ENCODE results near the gene USP3. TPM values are rescaled to one million over a fixed set of nuclear protein-coding genes. Genes with fewer than 3 reads are reported as not detected.
A peak's percentile ranks its signal among the peaks of the same experiment; 100 is the strongest.

USP3 gene
- total RNA-seq, 1 donor from 2014 or later, result 74.5 TPM

GRCh38 chr15:63494408-63494807, 10.0 kb upstream of the USP3 start:
- TF ChIP-seq CTCF (IDR thresholded peaks at IDR 0.05), result no peak
- Histone ChIP-seq H3K36me3 (no peaks in the 10 kb centered on the region), H3K4me3 (no peak overlapping the region), H3K9me3 (no peaks in the 10 kb centered on the region), H3K27me3 (ENCODE audit: low read depth) (no peaks in the 10 kb centered on the region), H3K4me1 (peaks cover 75% of the 10 kb centered on the region), H3K27ac (no peak overlapping the region)
- DNase-seq (no peak), ATAC-seq (no peak)
- intact Hi-C loops (cut with DNase I), result no loop called here

GRCh38 chr15:63495343-63495742, 9.1 kb upstream of the USP3 start:
- Histone ChIP-seq H3K4me1 (peaks cover 85% of the 10 kb centered on the region), H3K27me3 (ENCODE audit: low read depth) (no peaks in the 10 kb centered on the region), H3K4me3 (no peak overlapping the region), H3K9me3 (no peaks in the 10 kb centered on the region), H3K36me3 (no peaks in the 10 kb centered on the region), H3K27ac (no peak overlapping the region)
- no peak for DNase-seq
- no peak for TF ChIP-seq CTCF (IDR thresholded peaks at IDR 0.05)
- intact Hi-C loops (cut with DNase I), result no loop called here
- no peak for ATAC-seq

- H3K4me1 ChIP-seq, result peaks cover 87% of the 10 kb centered on the region
- intact Hi-C loops (cut with DNase I), result no loop called here
- no peaks in the 10 kb centered on the region for H3K9me3 ChIP-seq
- H3K4me3 ChIP-seq, result no peak overlapping the region
- no peak for ATAC-seq
- no peak for DNase-seq
- no peaks in the 10 kb centered on the region for H3K36me3 ChIP-seq
- no peak overlapping the region for H3K27ac ChIP-seq
- H3K27me3 ChIP-seq (ENCODE audit: low read depth), result no peaks in the 10 kb centered on the region
- TF ChIP-seq CTCF (IDR thresholded peaks at IDR 0.05), result no peak
Observed at GRCh38 chr15:63495780-63496488, 8.5 kb upstream of the USP3 start.

GRCh38 chr15:63497642-63498467, 6.5 kb upstream of the USP3 start:
- Histone ChIP-seq H3K4me1 (peaks cover 87% of the 10 kb centered on the region), H3K27ac (peak overlapping the region; percentile 80)

GRCh38 chr15:63499175-63499549, 5.2 kb upstream of the USP3 start:
- no peak for DNase-seq
- Histone ChIP-seq H3K27me3 (ENCODE audit: low read depth) (no peaks in the 10 kb centered on the region), H3K4me3 (no peak overlapping the region), H3K27ac (peak overlapping the region; percentile 80), H3K36me3 (no peaks in the 10 kb centered on the region), H3K4me1 (peaks cover 76% of the 10 kb centered on the region), H3K9me3 (no peaks in the 10 kb centered on the region)
- no peak for ATAC-seq
- intact Hi-C loops (cut with DNase I), result no loop called here
- TF ChIP-seq CTCF (IDR thresholded peaks at IDR 0.05), result no peak

More at GRCh38 chr15:63497642-63498467, 6.5 kb upstream of the USP3 start:
- DNase-seq, result peak; percentile 88
- peak overlapping the region; percentile 20 for H3K4me3 ChIP-seq
- H3K36me3 ChIP-seq, result no peaks in the 10 kb centered on the region
- no peaks in the 10 kb centered on the region for H3K27me3 ChIP-seq (ENCODE audit: low read depth)
- no peak for TF ChIP-seq CTCF (IDR thresholded peaks at IDR 0.05)
- intact Hi-C loops (cut with DNase I), result no loop called here
- peak; percentile 42 to 76 for ATAC-seq
- H3K9me3 ChIP-seq, result no peaks in the 10 kb centered on the region

Measured in lower lobe of right lung (tissue), 2 donors.